ENCODE data around the gene GALNT10.

GRCh38 chr5:154418344-154418820 lies 227.8 kb downstream of the GALNT10 start:
- TF ChIP-seq CTCF (IDR thresholded peaks at IDR 0.05; ENCODE audit: borderline replicate concordance, extremely low read depth, low read length, poor library complexity, severe bottlenecking) (no peak), EZH2 (IDR thresholded peaks at IDR 0.05; ENCODE audit: borderline replicate concordance, low read depth, low read length, severe bottlenecking) (no peak)
